ENCODE measurements around the gene FAM234A.

FAM234A gene

GRCh38 chr16:270381-271255 is 36.0 kb downstream of the FAM234A start:
- peaks cover 18 to 41% of the 10 kb centered on the region in 2 donors for H3K4me1 ChIP-seq (ENCODE audit: control insufficient read depth in 2 of 2, insufficient read depth in 2 of 2, low read length in 2 of 2)
- peaks cover 4 to 5% of the 10 kb centered on the region in 2 donors for H3K27me3 ChIP-seq (ENCODE audit: control insufficient read depth in 2 of 2, insufficient read depth in 2 of 2, low read length in 2 of 2)
- no peak overlapping the region for H3K27ac ChIP-seq (ENCODE audit: low read depth in 2 of 2, low read length in 2 of 2)
- no peak overlapping the region for H3K9ac ChIP-seq (ENCODE audit: low read depth in 1 of 2, low read length in 2 of 2)
- H3K9me3 ChIP-seq (ENCODE audit: control insufficient read depth in 2 of 2, low read length in 2 of 2): no peaks in the 10 kb centered on the region
- peaks cover 0 to under 1% of the 10 kb centered on the region in 2 donors for H3K36me3 ChIP-seq (ENCODE audit: control insufficient read depth in 2 of 2, insufficient read depth in 2 of 2, low read length in 2 of 2)
- H3K4me3 ChIP-seq (ENCODE audit: low read length in 2 of 2): no peak overlapping the region

- H3K4me3 ChIP-seq (ENCODE audit: low read length in 2 of 2): no peak overlapping the region
- no peaks in the 10 kb centered on the region for H3K36me3 ChIP-seq (ENCODE audit: control insufficient read depth in 2 of 2, insufficient read depth in 2 of 2, low read length in 2 of 2)
- H3K9me3 ChIP-seq (ENCODE audit: control insufficient read depth in 2 of 2, low read length in 2 of 2): no peaks in the 10 kb centered on the region
- no peak overlapping the region for H3K9ac ChIP-seq (ENCODE audit: low read depth in 1 of 2, low read length in 2 of 2)
- H3K27me3 ChIP-seq (ENCODE audit: control insufficient read depth in 2 of 2, insufficient read depth in 2 of 2, low read length in 2 of 2): peaks cover 6 to 8% of the 10 kb centered on the region in 2 donors
- H3K27ac ChIP-seq (ENCODE audit: low read depth in 2 of 2, low read length in 2 of 2): no peak overlapping the region
- peaks cover 17 to 26% of the 10 kb centered on the region in 2 donors for H3K4me1 ChIP-seq (ENCODE audit: control insufficient read depth in 2 of 2, insufficient read depth in 2 of 2, low read length in 2 of 2)
These were observed 38.3 kb downstream of the FAM234A start for GRCh38 chr16:272633-273546.

- H3K9ac ChIP-seq (ENCODE audit: low read depth in 1 of 2, low read length in 2 of 2): no peak overlapping the region
- peaks cover 6 to 8% of the 10 kb centered on the region in 2 donors for H3K27me3 ChIP-seq (ENCODE audit: control insufficient read depth in 2 of 2, insufficient read depth in 2 of 2, low read length in 2 of 2)
- no peak overlapping the region for H3K27ac ChIP-seq (ENCODE audit: low read depth in 2 of 2, low read length in 2 of 2)
- H3K4me1 ChIP-seq (ENCODE audit: control insufficient read depth in 2 of 2, insufficient read depth in 2 of 2, low read length in 2 of 2): peaks cover 10 to 17% of the 10 kb centered on the region in 2 donors
- no peaks in the 10 kb centered on the region for H3K36me3 ChIP-seq (ENCODE audit: control insufficient read depth in 2 of 2, insufficient read depth in 2 of 2, low read length in 2 of 2)
- H3K9me3 ChIP-seq (ENCODE audit: control insufficient read depth in 2 of 2, low read length in 2 of 2): no peaks in the 10 kb centered on the region
- H3K4me3 ChIP-seq (ENCODE audit: low read length in 2 of 2): no peak overlapping the region
These were observed 39.2 kb downstream of the FAM234A start for GRCh38 chr16:273547-274421.

- Histone ChIP-seq H3K36me3 (ENCODE audit: control insufficient read depth in 2 of 2, insufficient read depth in 2 of 2, low read length in 2 of 2) (no peaks in the 10 kb centered on the region), H3K9ac (ENCODE audit: low read depth in 1 of 2, low read length in 2 of 2) (peak overlapping the region in 1 of 2 donors; percentile 51), H3K27ac (ENCODE audit: low read depth in 2 of 2, low read length in 2 of 2) (no peak overlapping the region), H3K4me3 (ENCODE audit: low read length in 2 of 2) (peak overlapping the region; percentile 44 to 51), H3K9me3 (ENCODE audit: control insufficient read depth in 2 of 2, low read length in 2 of 2) (no peaks in the 10 kb centered on the region), H3K27me3 (ENCODE audit: control insufficient read depth in 2 of 2, insufficient read depth in 2 of 2, low read length in 2 of 2) (peaks cover 8% of the 10 kb centered on the region in 2 donors), H3K4me1 (ENCODE audit: control insufficient read depth in 2 of 2, insufficient read depth in 2 of 2, low read length in 2 of 2) (peaks cover 8 to 12% of the 10 kb centered on the region in 2 donors)
These were observed 40.5 kb downstream of the FAM234A start for GRCh38 chr16:275041-275641.

GRCh38 chr16:275786-276232 is 41.2 kb downstream of the FAM234A start, which contains the start of gene RGS11:
Gene RGS11 (minus strand): TSS chr16:275944. CDS start chr16:275911, 33 bp downstream.
- Histone ChIP-seq H3K4me3 (ENCODE audit: low read length in 2 of 2) (peak within 1 kb of the TSS; percentile 44 to 51), H3K27ac (ENCODE audit: low read depth in 2 of 2, low read length in 2 of 2) (no peak within 1 kb of the TSS)

GRCh38 chr16:276426-277077 is 41.9 kb downstream of the FAM234A start:
- H3K9me3 ChIP-seq (ENCODE audit: control insufficient read depth in 2 of 2, low read length in 2 of 2): no peaks in the 10 kb centered on the region
- peaks cover 8% of the 10 kb centered on the region in 2 donors for H3K27me3 ChIP-seq (ENCODE audit: control insufficient read depth in 2 of 2, insufficient read depth in 2 of 2, low read length in 2 of 2)
- H3K4me1 ChIP-seq (ENCODE audit: control insufficient read depth in 2 of 2, insufficient read depth in 2 of 2, low read length in 2 of 2): peaks cover 10 to 12% of the 10 kb centered on the region in 2 donors
- H3K9ac ChIP-seq (ENCODE audit: low read depth in 1 of 2, low read length in 2 of 2): no peak overlapping the region
- no peaks in the 10 kb centered on the region for H3K36me3 ChIP-seq (ENCODE audit: control insufficient read depth in 2 of 2, insufficient read depth in 2 of 2, low read length in 2 of 2)
- H3K27ac ChIP-seq (ENCODE audit: low read depth in 2 of 2, low read length in 2 of 2): no peak overlapping the region
- H3K4me3 ChIP-seq (ENCODE audit: low read length in 2 of 2): no peak overlapping the region

More at GRCh38 chr16:275786-276232, 41.2 kb downstream of the FAM234A start, which contains the start of gene RGS11:
- Histone ChIP-seq H3K9me3 (ENCODE audit: control insufficient read depth in 2 of 2, low read length in 2 of 2) (no peaks in the 10 kb centered on the region), H3K9ac (ENCODE audit: low read depth in 1 of 2, low read length in 2 of 2) (peak within 1 kb of the TSS in 1 of 2 donors; percentile 51), H3K27me3 (ENCODE audit: control insufficient read depth in 2 of 2, insufficient read depth in 2 of 2, low read length in 2 of 2) (peaks cover 8% of the 10 kb centered on the region in 2 donors), H3K36me3 (ENCODE audit: control insufficient read depth in 2 of 2, insufficient read depth in 2 of 2, low read length in 2 of 2) (no peaks in the 10 kb centered on the region), H3K4me1 (ENCODE audit: control insufficient read depth in 2 of 2, insufficient read depth in 2 of 2, low read length in 2 of 2) (peaks cover 10 to 12% of the 10 kb centered on the region in 2 donors)

- peaks cover 9 to 10% of the 10 kb centered on the region in 2 donors for H3K4me1 ChIP-seq (ENCODE audit: control insufficient read depth in 2 of 2, insufficient read depth in 2 of 2, low read length in 2 of 2)
- H3K27me3 ChIP-seq (ENCODE audit: control insufficient read depth in 2 of 2, insufficient read depth in 2 of 2, low read length in 2 of 2): peaks cover 8 to 11% of the 10 kb centered on the region in 2 donors
- no peaks in the 10 kb centered on the region for H3K9me3 ChIP-seq (ENCODE audit: control insufficient read depth in 2 of 2, low read length in 2 of 2)
- H3K9ac ChIP-seq (ENCODE audit: low read depth in 1 of 2, low read length in 2 of 2): no peak overlapping the region
- H3K4me3 ChIP-seq (ENCODE audit: low read length in 2 of 2): no peak overlapping the region
- H3K27ac ChIP-seq (ENCODE audit: low read depth in 2 of 2, low read length in 2 of 2): no peak overlapping the region
- no peaks in the 10 kb centered on the region for H3K36me3 ChIP-seq (ENCODE audit: control insufficient read depth in 2 of 2, insufficient read depth in 2 of 2, low read length in 2 of 2)
These were observed 44.3 kb downstream of the FAM234A start for GRCh38 chr16:278863-279366.

- H3K9me3 ChIP-seq (ENCODE audit: control insufficient read depth in 2 of 2, low read length in 2 of 2): no peaks in the 10 kb centered on the region
- H3K4me3 ChIP-seq (ENCODE audit: low read length in 2 of 2): no peak overlapping the region
- no peak overlapping the region for H3K9ac ChIP-seq (ENCODE audit: low read depth in 1 of 2, low read length in 2 of 2)
- H3K27ac ChIP-seq (ENCODE audit: low read depth in 2 of 2, low read length in 2 of 2): no peak overlapping the region
- no peaks in the 10 kb centered on the region for H3K36me3 ChIP-seq (ENCODE audit: control insufficient read depth in 2 of 2, insufficient read depth in 2 of 2, low read length in 2 of 2)
- H3K27me3 ChIP-seq (ENCODE audit: control insufficient read depth in 2 of 2, insufficient read depth in 2 of 2, low read length in 2 of 2): peaks cover 5 to 11% of the 10 kb centered on the region in 2 donors
- H3K4me1 ChIP-seq (ENCODE audit: control insufficient read depth in 2 of 2, insufficient read depth in 2 of 2, low read length in 2 of 2): peaks cover 7 to 8% of the 10 kb centered on the region in 2 donors
These were observed 44.9 kb downstream of the FAM234A start for GRCh38 chr16:279531-279930.
